T47D (cell line): Measurements from ENCODE around the gene ARHGAP40.

ENCODE experiments used
- DNase-seq, 2 experiments: peaks; one replicate each; pipeline versions ENCODE4 v3.0.0 to v3.0.0-alpha.2; 2011 to 2012; ENCODE audit warnings: low read depth in 1 of 2, low spot score in 1 of 2
- JUND ChIP-seq: IDR thresholded peaks from 2 replicates; pipeline ENCODE4 v1.6.1; 2012; ENCODE audit warnings: low read depth
- in situ Hi-C: cut with HindIII; loops from 2 replicates; pipeline ENCODE4 v1.10.0; 2016; ENCODE audit warnings: low sequenced_read_pairs, low pct_unique_long_range_greater_than_20kb

Gene ARHGAP40

GRCh38 chr20:38579219-38579910, 22.2 kb upstream of the ARHGAP40 start:
- no peak for TF ChIP-seq JUND
- DNase-seq: no peak
- in situ Hi-C loops: no loop called here

- no peak for TF ChIP-seq JUND
- no peak for DNase-seq
- in situ Hi-C loops: no loop called here
Measured at GRCh38 chr20:38579921-38580320, 21.7 kb upstream of the ARHGAP40 start.

- in situ Hi-C loops: no loop called here
- TF ChIP-seq JUND: no peak
- no peak for DNase-seq
Measured at GRCh38 chr20:38581013-38581412, 20.6 kb upstream of the ARHGAP40 start, which contains the start of gene ADIG. ADIG (plus strand) TSS chr20:38581197; CDS start chr20:38581251, 54 bp downstream.

- no peak for DNase-seq
- in situ Hi-C loops: no loop called here
- TF ChIP-seq JUND: no peak
Measured at GRCh38 chr20:38581830-38582358, 19.7 kb upstream of the ARHGAP40 start.

GRCh38 chr20:38583306-38583705, 18.3 kb upstream of the ARHGAP40 start:
- TF ChIP-seq JUND: no peak
- DNase-seq: no peak
- in situ Hi-C loops: no loop called here

GRCh38 chr20:38584099-38584763, 17.4 kb upstream of the ARHGAP40 start:
- in situ Hi-C loops: no loop called here
- no peak for DNase-seq
- TF ChIP-seq JUND: no peak

GRCh38 chr20:38585404-38586180, 16.0 kb upstream of the ARHGAP40 start:
- TF ChIP-seq JUND: no peak
- in situ Hi-C loops: no loop called here
- DNase-seq: no peak

GRCh38 chr20:38586181-38586525, 15.5 kb upstream of the ARHGAP40 start:
- no peak for DNase-seq
- in situ Hi-C loops: no loop called here
- TF ChIP-seq JUND: no peak

GRCh38 chr20:38588303-38588702, 13.3 kb upstream of the ARHGAP40 start:
- no peak for DNase-seq
- in situ Hi-C loops: no loop called here
- TF ChIP-seq JUND: no peak

- in situ Hi-C loops: no loop called here
- no peak for TF ChIP-seq JUND
- DNase-seq: no peak
Measured at GRCh38 chr20:38589351-38589750, 12.3 kb upstream of the ARHGAP40 start.

GRCh38 chr20:38589967-38590675, 11.5 kb upstream of the ARHGAP40 start:
- no peak for TF ChIP-seq JUND
- in situ Hi-C loops: no loop called here
- no peak for DNase-seq

GRCh38 chr20:38590676-38591473, 10.7 kb upstream of the ARHGAP40 start:
- no peak for DNase-seq
- in situ Hi-C loops: no loop called here
- TF ChIP-seq JUND: no peak
